COR-L47 (cell line): ENCODE data around the gene CLCF1.
"Not testable (repeated sequence)": the region's sequence is repeated elsewhere in the genome, so short reads cannot be mapped to it uniquely, and the experiment has no call there.

Experiments
- DNase-seq: peaks from one replicate; lab custom pipeline; 2025; lab: John Stamatoyannopoulos, UW

The CLCF1 gene

GRCh38 chr11:67322049-67322448, 51.3 kb downstream of the CLCF1 start:
- no peak for DNase-seq

GRCh38 chr11:67321313-67321871, 52.0 kb downstream of the CLCF1 start:
- no peak for DNase-seq

- no peak for DNase-seq
These were observed 52.7 kb downstream of the CLCF1 start for GRCh38 chr11:67320691-67321090.

GRCh38 chr11:67320011-67320410, 53.4 kb downstream of the CLCF1 start:
- no peak for DNase-seq

GRCh38 chr11:67318876-67319275, 54.5 kb downstream of the CLCF1 start:
- DNase-seq, result not testable (repeated sequence)

GRCh38 chr11:67317888-67318555, 55.4 kb downstream of the CLCF1 start:
- no peak for DNase-seq

GRCh38 chr11:67317205-67317887, 56.1 kb downstream of the CLCF1 start:
- peak; percentile 96 for DNase-seq

- DNase-seq, result no peak
These were observed 56.6 kb downstream of the CLCF1 start for GRCh38 chr11:67316882-67317204.

- no peak for DNase-seq
These were observed 58.0 kb downstream of the CLCF1 start for GRCh38 chr11:67315325-67315909.

- DNase-seq, result no peak
These were observed 59.2 kb downstream of the CLCF1 start for GRCh38 chr11:67314218-67314617.
